Ovary (tissue), 9 donors: Measurements from ENCODE around the gene AHRR. TPM values are rescaled to one million over a fixed set of nuclear protein-coding genes. Genes with fewer than 3 reads are reported as not detected.
A peak's percentile ranks its signal among the peaks of the same experiment; 100 is the strongest.

Experiments
- DNase-seq, 5 donors: peaks; one replicate each; pipeline ENCODE4 v3.0.0-alpha.2; 2019 to 2020
- H3K27ac ChIP-seq, 2 donors: fragments of 200-600 bp; one replicate each; pipeline versions ENCODE4 v1.5.1 to v1.8.0; 2019 to 2022
- H3K27me3 ChIP-seq: fragments of 200-600 bp; one replicate; pipeline ENCODE4 v1.8.0; 2022
- H3K36me3 ChIP-seq: fragments of 200-600 bp; sonication (generic); one replicate; pipeline ENCODE4 v1.5.1; 2019
- H3K4me1 ChIP-seq: one replicate; pipeline ENCODE4 v1.8.1; 2013; ENCODE audit warnings: mild to moderate bottlenecking, moderate library complexity; ENCODE audit not compliant: insufficient read depth
- H3K4me3 ChIP-seq: fragments of 200-600 bp; sonication (generic); one replicate; pipeline ENCODE4 v1.5.1; 2017
- H3K9me3 ChIP-seq, 2 donors: fragments of 200-600 bp in 1 of 2; sonication (generic) in 1 of 2; one replicate each; pipeline versions ENCODE4 v1.5.1 to v1.8.1; 2013 to 2019; ENCODE audit warnings: mild to moderate bottlenecking in 1 of 2, moderate library complexity in 1 of 2
- EP300 ChIP-seq: sonication (generic); formaldehyde crosslinking; IDR thresholded peaks from one replicate; pipeline ENCODE4 v1.6.1; 2017; ENCODE audit warnings: antibody characterized with exemption
- POLR2A ChIP-seq: fragments of 450-650 bp; IDR thresholded peaks from one replicate; pipeline ENCODE4 v1.6.1; 2017; ENCODE audit warnings: antibody characterized with exemption, mild to moderate bottlenecking, moderate library complexity
- WGBS, 3 donors: extraction: QIAGEN DNeasy Blood & Tissue Kit in 1 of 3; methylation state at CpG; one replicate each; pipeline versions ENCODE4 v1.1.5 to v1.1.7; 2013 to 2017; 5-methylcytosine and 5-hydroxymethylcytosine counted together
- intact Hi-C, 4 donors: fragments of 100-400 bp; cut with DNase I; formaldehyde crosslinking; loops; one replicate each; pipeline versions ENCODE4 v1.11.0 to v1.15.1; 2022 to 2023
- polyA plus RNA-seq, 2 donors: library from polyadenylated mRNA; stranded (reverse); fragments of 200-250 nt in 1 of 2; fragments of 350-450 nt in 1 of 2; fragmentation: Illumina TruSeq in 1 of 2; extraction: RNeasy Lipid Tissue Mini Kit (QIAGEN cat#74804) in 1 of 2; gene quantifications; one replicate each; pipeline ENCODE4 v1.2.3, GENCODE V29; 2013 to 2014
- total RNA-seq, 7 donors: library from RNA; depleted of rRNA in 2 of 7; stranded (reverse); fragments of >200 nt in 2 of 7; fragmentation: NEBNext Ultra II Directional in 3 of 7; extraction: Animal tissue kit (Norgen Biotek cat#: 25700) in 3 of 7; gene quantifications; one replicate each; pipeline versions ENCODE4 v1.1.0 to v1.2.4, GENCODE V29; 2016 to 2023
- TF ChIP-seq, protein P1 (sequence below), 3 donors: fragments of 450-650 bp in 2 of 3; fragments of 200-600 bp in 1 of 3; IDR thresholded peaks; one replicate each; pipeline versions ENCODE4 v1.5.1 to v1.8.0; 2016 to 2022; ENCODE audit warnings: antibody characterized with exemption in 3 of 3, mild to moderate bottlenecking in 1 of 3
- donor health status: DM: no; HTN: no; CAD: no; lungs with moderate emphysema.
- donor health status: DM: no; HTN: no; CAD: no.
- donor health status: Bipolar disorder and iron deficiency.
- donor health status: DM: yes; HTN: yes; CAD: no.
- donor health status: DM: no; HTN: no; CAD: no.
- donor health status: DM: yes; HTN: yes; CAD: no.

AHRR gene
- total and polyA plus RNA-seq, 9 donors, result 0.72 to 14.9 (median 2.0) TPM

DNA sequence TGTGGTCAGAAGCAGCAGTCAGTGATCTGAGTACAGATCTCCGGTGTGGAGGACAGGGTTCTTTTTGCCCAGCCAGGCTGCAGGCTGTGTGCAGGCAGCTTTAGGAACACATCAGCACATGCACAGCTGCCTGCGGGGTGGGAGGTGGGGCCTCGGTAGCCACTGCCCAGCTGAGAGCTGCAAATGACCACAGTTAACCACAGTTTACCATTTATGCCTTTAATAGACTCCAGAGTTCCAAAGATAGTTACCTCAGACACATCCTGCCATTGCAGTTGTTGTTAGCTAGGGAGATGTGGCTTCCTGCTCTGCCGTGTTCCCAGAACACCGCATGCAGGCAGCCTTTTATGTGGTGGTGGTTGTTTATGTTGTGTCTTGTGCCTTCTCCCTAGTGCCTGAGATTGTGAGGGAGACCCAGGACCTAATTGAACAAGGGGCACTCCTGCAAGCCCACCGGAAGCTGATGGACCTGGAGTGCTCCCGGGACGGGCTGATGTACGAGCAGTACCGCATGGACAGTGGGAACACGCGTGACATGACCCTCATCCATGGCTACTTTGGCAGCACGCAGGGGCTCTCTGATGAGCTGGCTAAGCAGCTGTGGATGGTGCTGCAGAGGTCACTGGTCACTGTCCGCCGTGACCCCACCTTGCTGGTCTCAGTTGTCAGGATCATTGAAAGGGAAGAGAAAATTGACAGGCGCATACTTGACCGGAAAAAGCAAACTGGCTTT lies 131.6 kb downstream of the AHRR start:
- DNase-seq, result peak in 1 of 5 donors; percentile 23
- Histone ChIP-seq H3K4me3 (no peak overlapping the region), H3K27ac (no peak overlapping the region), H3K9me3 (peaks cover 0 to 3% of the 10 kb centered on the region in 2 donors), H3K27me3 (no peaks in the 10 kb centered on the region), H3K36me3 (no peaks in the 10 kb centered on the region), H3K4me1 (no peaks in the 10 kb centered on the region)
- intact Hi-C loops, result no loop called here
- WGBS, 3 donors, result 96% methylated on average over 17 of the region's 17 CpGs
- TF ChIP-seq, protein P1, sequence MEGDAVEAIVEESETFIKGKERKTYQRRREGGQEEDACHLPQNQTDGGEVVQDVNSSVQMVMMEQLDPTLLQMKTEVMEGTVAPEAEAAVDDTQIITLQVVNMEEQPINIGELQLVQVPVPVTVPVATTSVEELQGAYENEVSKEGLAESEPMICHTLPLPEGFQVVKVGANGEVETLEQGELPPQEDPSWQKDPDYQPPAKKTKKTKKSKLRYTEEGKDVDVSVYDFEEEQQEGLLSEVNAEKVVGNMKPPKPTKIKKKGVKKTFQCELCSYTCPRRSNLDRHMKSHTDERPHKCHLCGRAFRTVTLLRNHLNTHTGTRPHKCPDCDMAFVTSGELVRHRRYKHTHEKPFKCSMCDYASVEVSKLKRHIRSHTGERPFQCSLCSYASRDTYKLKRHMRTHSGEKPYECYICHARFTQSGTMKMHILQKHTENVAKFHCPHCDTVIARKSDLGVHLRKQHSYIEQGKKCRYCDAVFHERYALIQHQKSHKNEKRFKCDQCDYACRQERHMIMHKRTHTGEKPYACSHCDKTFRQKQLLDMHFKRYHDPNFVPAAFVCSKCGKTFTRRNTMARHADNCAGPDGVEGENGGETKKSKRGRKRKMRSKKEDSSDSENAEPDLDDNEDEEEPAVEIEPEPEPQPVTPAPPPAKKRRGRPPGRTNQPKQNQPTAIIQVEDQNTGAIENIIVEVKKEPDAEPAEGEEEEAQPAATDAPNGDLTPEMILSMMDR (IDR thresholded peaks at IDR 0.05), result no peak
- TF ChIP-seq POLR2A, result no peak

DNA sequence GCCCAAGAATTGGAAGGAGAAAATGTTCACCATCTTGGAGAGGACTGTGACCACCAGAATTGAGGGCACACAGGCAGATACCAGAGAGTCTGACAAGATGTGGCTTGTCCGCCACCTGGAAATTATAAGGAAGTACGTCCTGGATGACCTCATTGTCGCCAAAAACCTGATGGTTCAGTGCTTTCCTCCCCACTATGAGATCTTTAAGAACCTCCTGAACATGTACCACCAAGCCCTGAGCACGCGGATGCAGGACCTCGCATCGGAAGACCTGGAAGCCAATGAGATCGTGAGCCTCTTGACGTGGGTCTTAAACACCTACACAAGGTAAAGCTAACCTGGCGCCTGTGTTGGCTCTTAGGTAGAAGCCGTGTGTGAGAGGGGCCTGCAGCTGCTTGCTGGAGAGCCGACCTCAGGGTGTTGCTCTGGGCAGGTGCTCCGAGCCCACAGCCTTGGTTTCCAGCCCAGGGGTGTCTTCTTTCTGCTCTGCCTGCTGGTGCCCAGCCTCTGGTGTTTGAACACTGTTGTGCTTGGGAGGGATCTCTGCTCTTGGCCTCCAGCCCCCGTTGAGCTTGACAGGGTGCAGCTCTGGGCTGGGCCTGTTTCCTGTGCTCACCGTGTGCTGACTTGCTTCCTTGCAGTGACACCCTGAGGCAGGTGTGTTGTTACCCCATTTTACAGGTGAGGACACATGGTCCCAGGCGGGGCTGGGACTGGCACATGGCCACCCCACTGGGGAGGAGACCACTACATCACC lies 132.4 kb downstream of the AHRR start:
- TF ChIP-seq EP300 (no peak), POLR2A (no peak)
- TF ChIP-seq, protein P1 (IDR thresholded peaks at IDR 0.05), result no peak
- intact Hi-C loops, result no loop called here
- Histone ChIP-seq H3K27ac (no peak overlapping the region), H3K9me3 (peaks cover 0 to 3% of the 10 kb centered on the region in 2 donors), H3K4me3 (no peak overlapping the region), H3K4me1 (no peaks in the 10 kb centered on the region), H3K36me3 (no peaks in the 10 kb centered on the region), H3K27me3 (no peaks in the 10 kb centered on the region)
- DNase-seq, result peak in 3 of 5 donors; percentile 7 to 20 (median 11)
- WGBS, 3 donors, result 92 to 94% (median 93%) methylated on average over 16 of the region's 16 CpGs

DNA sequence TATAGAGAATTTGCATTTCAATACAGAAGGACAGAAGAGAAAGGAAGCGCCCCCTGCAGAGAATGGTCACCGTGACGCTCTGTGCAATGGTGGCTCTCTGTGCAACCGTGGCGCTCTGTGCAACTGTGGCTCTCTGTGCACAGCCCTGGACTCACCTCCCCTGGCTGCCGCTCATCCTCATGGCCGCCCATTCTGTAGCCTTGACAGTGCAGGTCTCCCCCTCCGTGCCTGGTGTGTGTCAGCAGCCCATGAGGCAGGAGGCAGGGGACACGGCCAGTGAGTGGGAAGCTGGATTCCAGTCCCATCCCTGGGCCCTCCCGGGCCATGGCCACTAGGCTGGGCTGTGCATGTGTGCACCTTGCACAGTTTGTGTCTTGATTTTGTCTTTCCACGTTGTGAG lies 133.4 kb downstream of the AHRR start:
- Histone ChIP-seq H3K27ac (no peak overlapping the region), H3K27me3 (no peaks in the 10 kb centered on the region), H3K9me3 (peaks cover 0 to 3% of the 10 kb centered on the region in 2 donors), H3K36me3 (no peaks in the 10 kb centered on the region), H3K4me3 (no peak overlapping the region), H3K4me1 (no peaks in the 10 kb centered on the region)
- intact Hi-C loops, result no loop called here
- TF ChIP-seq, protein P1 (IDR thresholded peaks at IDR 0.05), result no peak
- TF ChIP-seq EP300 (no peak), POLR2A (no peak)
- DNase-seq, result peak in 1 of 5 donors; percentile 21
- 85 to 90% (median 89%) methylated on average over 11 of the region's 11 CpGs for WGBS, 3 donors

GRCh38 chr5:455806-456205 lies 134.3 kb downstream of the AHRR start:
- Histone ChIP-seq H3K36me3 (no peaks in the 10 kb centered on the region), H3K4me1 (no peaks in the 10 kb centered on the region), H3K27me3 (no peaks in the 10 kb centered on the region), H3K9me3 (peaks cover 0 to 3% of the 10 kb centered on the region in 2 donors), H3K4me3 (no peak overlapping the region), H3K27ac (no peak overlapping the region)
- 80 to 86% (median 81%) methylated on average over 11 of the region's 11 CpGs for WGBS, 3 donors
- intact Hi-C loops, result no loop called here
- no peak for TF ChIP-seq POLR2A
- TF ChIP-seq, protein P1 (IDR thresholded peaks at IDR 0.05), result no peak
- no peak for TF ChIP-seq EP300
- DNase-seq, result no peak
